Cerebellar cortex (tissue), 1 donor: ENCODE data around the gene SLX9.
A peak's percentile ranks its signal among the peaks of the same experiment; 100 is the strongest.

ENCODE experiments used
- DNase-seq: peaks from one replicate; pipeline ENCODE4 v3.0.0-alpha.2; 2015; ENCODE audit warnings: low spot score

SLX9 gene

DNA sequence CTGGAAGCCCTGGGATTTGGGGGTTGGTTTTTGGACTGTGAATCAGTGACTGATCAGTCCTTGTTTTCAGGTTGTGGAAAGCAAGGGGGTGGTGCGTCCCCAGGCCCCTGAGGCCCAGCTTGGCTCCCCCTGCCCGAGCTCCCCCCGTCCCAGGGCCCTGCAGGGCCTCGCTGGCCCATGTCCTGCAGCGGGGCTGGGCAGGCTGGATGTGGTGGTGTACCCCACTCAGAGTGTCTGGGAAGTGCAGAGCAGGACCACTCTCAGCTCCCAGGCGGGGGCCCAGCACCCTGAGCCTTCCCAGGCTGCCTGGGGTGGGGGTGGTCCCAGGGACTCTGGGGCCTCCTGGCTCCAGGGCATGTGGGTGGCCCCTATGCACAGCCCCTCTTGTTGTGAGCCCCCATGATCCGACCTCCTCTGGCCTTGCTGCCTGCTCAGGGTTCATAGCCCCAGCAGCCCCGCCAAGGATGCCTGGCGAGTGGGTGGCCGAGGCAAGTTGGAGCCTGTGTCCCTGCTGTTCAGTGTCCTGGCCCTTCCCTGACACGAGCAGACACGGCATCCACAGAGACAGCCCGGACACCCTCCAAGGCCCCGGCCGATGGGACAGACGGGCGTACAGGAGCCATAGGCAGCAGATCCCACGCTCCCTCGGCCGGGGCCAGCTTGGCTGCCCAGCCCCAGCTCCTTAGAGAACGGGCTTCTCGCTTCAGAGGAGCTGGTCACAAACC lies 37.9 kb downstream of the SLX9 start:
- no peak for DNase-seq

DNA sequence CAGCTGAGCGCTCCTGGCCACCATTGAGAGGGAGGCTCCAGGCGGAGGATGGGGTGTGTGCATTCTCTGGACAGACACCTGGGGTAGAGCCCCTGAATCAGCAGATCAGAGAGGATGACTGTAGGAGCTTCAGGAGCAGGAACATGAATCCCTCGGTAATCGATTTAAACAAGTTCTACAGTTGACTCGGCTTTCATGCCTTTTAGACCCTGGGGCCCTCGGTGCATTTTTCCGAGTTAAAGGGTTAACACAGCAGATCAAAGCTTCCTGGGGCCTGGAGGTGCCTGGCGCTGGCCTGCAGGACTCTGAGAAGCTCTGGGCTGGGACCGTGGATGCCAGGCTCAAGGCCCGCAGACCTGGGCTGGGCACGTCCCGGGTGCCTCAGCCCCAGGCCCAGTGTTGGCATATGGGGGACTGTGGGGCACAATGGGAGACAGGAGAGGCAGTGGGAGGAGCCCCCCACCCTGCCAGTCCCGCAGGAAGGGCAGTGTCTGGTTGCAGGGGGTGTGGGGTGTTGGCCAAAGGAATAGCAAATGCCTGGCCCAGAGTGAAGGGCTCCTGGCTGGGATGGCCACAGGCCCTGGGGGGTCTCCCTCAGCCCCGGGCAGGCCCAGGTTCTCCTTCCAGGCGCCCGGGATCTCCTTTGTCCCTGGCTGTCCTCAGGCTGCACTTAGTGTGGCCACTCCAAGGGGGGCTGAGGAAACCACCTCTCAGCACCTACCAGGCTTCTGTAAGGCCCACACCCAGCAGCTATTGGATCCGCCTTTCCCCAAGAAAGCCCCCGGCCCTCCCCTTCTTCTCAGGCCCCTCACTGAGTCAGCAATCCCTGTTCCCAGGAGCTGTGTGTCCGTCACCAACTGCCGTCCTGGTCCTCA lies 40.1 kb downstream of the SLX9 start:
- DNase-seq = no peak

DNA sequence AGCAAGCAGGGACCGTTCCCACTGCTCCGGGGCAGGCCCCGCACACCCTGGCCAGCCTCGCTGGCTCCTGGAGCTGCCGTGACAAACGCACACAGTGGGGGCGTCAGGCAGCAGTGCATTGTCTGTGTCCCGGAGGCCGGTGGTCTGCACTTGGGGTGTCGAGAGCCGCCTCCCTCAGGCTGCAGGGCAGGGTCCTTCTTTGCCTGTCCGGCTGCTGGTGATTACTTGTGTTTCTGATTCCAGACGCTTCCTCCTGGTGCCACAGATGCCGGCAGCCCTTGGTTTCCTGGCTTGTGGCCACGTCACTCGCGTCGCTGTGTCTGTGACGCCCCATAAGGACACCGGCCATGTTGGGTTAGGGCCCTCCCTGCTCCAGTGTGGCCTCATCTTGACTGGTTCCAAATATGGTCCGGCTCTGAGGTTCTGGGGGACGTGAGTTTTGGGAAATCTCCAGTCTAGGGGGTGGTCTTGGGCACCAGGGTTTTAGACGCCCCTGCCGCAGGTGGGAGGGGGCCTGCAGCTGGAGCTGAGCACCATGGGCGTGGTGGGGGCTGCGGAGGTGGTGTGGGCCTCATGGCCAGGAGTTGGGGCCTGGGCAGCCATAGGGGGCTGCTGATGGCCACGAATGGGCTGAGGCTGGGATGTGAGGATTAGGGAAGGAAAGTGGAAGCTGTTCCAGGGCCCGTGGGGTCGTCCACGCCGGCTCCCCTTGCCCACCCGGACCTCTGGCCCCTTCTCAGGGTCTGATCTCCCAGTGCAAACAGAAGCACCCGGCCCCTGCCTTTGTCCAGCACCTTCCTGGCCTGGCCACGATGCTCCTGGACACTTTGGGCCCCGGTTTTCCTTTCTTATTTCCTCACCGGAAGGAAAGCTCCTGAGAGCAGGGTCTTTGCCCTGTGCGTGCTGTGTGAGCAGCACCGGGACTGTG lies 41.0 kb downstream of the SLX9 start:
- DNase-seq = no peak

DNA sequence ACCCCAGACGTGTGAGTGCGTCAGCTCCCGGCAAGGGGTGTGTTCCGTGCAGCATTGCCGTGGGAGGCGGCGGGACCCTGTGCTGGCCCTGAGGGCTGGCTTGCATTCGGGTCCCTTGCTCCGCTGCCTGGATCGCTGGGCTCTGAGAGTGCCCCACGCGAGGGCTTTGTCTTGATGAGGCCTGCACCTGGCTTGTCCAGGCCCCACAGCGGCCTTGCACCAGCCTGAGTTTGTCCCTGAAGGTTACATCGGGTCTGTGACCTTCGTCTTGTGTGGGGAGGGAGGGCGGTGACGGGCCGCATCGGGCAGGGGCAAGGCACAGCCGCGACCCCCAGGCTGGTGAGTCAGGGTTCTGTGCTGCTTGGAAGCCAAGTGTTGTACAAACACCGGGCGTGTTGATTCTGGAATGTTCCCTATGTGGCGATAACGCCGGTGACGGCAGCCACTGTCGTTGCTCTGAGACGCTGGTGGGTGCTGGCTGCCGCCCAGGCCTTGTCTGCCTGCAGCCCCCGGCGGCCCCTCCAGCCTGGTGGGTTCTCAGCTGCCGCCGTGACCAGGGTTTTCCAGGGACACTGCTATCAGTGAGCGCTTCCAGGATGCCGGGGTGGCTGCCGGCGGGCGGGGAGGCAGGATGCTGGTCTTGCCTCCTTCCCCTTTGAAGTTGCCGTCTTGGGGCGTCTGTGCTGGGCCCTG lies 42.9 kb downstream of the SLX9 start:
- DNase-seq = no peak

DNA sequence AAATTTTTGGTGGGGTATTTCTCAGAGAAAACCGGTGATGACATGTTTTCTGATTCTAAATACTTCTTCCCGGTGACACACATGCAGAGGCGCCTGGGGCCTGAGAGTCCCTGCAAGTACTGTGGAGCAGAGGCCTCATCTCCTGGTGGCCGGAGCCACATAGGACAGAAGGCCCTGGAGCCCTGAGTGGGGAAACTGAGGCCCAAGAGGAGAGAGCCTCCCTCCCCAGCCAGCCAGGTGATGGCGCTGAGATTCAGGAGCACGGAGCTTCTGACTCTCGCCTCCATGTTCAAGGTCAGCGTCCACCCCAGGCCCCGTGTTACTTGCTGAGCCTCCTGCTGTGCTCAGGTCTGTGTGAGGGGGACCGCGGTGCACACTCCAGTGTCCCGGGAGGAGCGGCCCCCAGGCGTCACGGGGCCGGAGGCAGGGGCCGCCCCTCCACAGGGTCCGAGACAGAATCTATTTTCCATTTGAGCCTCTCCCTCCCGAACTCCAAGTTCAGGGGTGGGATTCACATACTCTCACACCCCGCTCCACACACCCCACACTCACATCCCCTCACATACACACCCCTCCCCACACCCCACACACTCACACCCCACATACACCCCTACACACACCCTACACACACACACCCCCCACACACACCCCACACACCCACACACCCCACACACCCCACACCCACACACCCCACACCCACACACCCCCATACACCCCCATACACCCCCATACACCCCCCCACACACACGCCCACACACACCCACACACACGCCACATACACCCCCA lies 43.8 kb downstream of the SLX9 start:
- DNase-seq = no peak

DNA sequence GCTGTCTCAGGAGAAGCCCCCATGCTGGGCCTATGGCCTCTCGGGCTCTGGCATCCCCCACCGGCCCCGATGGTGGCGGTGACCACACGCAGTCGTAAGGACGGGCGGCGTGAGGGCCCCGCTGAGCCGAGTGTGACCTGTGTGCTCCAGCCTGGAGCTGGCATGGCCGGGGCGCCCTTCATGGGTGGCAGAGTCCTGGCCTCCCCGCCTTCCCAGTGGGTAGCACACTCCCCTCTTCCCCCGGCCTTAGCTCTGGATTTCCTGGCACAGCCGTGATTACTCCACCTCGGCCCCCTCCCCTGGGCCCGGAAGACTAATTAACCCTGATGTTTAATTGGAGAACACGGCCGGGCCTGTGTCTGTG lies 44.6 kb downstream of the SLX9 start:
- DNase-seq = no peak

DNA sequence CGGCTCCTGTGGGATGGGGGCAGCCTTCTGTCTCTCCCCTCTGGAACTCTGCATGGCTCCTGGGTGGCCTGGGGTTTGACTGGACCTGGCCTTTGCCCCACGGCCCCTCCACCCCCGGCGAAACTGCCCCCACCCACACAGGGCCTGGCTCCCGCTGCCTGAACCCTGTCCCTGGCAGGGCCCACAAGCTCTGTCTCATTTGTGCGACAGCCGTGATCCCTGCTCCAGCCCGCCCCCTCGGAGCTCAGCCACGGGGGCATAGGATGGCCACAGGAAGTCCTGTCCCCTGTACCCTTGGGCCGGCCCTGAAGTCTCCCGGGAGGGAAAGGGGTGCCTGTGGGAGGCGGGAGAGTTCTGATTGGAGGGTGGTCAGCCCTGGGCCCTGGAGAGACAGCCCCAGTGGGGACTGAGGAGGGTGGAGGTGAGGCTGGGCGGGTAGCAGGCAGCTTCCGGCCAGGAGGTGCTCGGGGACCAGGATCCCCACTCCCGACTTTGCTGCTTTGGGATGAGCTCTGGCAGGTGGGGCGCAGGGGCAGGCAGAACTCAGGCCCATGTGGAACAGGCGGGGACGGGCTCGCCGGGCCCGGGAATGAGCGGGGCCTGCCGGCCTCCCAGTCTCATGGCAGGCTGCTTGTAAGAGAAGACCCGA lies 45.1 kb downstream of the SLX9 start:
- DNase-seq = peak; percentile 42

DNA sequence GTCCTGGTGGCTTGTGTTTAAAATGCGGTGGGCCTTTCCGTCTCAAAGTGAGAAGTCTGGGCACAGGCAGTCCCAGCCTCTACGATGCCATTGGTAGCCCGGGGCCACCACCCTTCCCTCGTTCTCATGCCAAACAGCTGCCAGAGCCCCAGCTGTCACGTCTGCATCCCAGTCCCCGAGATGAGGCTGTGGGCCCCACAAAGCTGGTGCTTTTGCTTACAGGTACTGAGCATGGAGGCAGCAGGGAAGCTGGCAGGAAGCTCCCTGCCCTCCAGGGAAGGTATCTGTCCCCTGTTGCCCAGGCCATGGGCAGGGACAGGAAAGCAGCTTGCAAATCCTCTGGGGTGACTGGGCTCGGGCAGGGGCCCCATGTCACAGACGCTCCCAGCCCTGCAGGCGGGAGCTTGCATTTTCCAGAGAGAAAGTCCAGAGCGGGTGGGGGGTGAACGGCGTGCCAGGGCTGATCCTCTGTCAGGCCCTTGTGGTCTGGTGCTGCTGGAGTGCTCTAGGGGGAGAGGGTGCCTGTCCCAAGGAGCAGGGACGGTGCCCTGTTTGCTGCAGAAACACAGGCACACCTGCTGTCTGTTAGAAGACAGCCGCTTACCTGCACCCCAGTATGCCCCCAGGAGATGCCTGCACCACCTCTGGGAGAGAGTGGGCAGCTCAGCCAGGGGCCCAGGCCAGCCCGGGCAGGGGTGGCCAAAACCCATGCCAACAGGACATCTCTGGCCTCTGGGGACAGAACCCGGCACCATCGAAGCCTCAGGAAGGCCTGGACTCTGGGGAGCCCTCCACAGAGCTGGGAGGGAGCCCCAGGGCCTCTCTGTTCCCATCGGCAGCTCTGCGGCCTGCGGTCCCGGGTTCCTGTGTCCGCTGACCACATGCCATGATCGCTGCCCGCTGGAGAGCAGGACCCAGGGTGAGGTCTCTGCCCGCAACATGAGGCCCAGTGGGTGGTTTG lies 45.9 kb downstream of the SLX9 start:
- no peak for DNase-seq

DNA sequence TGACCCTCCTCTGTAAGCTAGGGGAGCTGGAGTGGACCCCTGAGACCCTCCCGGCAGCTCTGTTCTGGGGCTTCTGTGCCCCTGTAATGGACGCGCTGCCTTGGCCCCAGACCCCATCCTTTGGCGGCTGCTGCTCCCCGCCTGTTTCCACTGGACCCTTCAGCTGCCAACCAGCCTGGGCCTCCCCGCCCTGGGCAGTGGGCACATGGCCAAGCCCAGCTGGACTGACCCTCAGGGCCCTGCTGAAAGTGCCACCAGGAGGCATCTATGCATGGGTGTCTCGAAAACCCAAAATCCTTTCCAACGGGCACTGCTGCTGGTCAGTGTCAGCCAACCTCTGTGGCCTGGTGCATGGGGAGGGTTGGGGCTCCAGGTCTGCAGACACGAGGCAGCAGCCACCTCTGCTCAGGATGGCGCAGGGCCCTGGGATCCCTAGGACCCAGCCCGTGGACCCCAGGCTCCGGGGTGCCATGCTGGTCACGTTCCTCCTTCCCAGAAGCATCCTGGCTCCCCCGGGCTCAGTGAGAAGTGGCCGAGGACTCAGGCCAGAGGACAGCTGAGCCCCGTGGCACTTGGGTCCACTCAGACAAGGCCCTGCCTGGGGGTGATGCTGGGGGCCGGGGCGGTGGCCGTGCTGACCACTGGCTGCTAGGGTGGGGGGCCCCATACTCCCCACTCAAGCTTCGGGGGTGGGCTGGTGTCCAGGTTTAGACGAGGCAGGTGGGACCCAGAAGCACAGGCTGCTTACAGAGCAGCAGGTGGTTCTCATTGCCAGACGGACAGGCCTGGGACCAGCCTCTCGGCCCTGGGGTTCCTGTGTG lies 46.9 kb downstream of the SLX9 start:
- peak; percentile 42 for DNase-seq

DNA sequence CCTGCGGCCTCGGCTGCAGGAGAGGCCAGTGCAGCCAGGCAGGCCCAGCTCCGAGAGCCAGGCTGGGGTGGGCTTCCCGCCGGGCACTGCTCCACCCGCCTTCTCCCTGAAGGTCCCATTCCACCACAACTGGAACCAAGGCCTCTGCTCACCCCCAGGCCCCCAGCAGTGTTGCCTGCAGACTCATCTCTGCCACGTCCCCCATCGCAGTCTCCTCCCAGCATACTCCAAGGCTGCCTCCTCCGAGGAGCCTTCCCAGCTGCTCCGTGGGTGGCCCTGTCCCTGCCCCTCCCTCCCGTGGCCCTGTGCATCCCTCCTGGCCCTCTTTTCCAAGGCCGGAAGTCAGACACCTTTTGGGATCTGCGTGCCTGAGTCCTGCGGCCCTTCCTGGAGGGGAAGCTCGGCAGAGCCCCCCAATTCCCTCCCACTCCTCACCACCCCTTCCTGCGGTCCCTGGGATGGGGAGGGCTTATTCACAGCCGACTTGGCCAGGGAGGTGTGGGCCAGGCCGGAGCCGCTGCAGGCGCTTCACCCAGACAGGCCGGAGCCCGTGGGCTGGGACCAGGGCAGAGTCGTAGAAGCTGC lies 47.6 kb downstream of the SLX9 start:
- DNase-seq = no peak

DNA sequence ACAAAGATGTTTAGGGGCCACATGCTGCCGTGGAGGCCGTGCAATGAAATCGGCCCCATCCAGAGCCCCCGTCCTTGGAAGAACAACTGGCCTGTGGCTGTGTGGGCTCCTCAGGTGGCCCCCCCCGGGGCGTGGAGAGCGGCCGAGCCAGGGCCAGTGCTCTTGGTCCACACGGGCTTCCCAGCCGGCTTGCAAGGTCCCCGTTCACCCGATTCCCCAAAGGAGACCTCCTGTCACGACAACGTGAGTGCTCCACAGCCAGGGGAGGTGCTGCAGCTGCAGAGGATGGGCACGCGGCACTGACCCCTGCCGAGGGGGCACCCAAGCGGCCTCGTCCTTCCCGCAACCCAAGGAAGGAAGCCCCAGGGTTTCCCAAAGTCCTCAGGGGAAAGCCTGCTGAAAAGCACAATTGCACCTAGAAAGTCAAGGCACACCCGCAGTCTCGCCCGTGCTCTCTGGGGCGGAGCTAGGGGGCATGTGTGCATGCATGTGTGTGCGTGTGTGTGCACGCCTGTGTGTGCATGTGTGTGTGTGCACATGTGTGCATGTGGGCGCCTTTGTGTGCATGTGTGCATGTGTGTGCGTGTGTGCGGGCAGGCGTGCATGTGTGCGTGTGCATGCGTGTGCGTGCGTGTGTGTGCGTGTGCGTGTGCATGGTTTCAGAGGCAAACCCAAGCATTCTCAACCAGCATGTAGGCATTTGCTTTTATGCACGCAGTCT lies 48.2 kb downstream of the SLX9 start:
- no peak for DNase-seq

DNA sequence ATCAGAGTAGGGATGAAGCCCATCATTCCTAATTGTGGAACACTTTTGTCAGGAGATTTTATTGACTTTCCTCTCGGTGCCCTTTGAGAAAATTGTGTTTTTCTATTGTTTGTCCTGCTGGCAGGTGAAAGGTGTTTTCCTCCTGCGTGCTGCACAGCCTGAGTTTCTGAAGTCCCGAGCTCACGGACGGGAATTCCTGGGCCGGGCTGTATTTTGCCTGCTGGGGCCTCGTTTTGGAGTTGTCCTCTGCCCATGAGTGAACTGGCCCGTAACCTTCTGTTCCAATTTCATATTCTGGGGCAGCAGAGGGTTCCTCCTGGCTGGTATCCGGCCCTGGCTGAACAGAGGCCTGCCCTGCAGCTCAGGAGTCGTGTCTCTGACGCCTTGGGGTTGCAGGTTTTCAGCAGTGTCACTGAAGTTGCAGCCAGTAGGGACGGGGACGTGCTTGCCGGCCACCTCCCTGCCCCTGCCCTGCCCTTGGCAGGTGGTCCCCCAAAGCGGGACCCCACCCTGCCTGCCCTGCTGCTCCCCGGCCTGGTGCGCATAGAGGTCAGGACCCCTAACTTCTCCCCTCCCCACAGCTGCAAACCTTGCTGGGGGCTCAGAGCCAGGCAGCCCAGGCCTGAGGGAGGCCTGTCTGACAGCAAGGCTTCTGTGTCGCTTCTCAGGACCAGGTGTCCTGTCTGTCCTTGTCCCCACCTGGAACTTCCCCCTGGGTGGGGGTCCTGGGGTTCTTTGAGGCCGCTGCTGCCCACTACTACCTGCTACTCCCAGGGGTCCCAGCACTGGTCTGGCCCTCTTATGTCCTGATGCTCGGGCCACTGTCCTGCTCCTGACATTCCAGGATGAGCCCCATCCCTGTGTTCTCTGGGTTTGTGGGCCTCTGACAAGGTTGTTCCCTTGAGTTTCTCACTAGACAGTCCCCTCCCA lies 49.0 kb downstream of the SLX9 start:
- DNase-seq = no peak

DNA sequence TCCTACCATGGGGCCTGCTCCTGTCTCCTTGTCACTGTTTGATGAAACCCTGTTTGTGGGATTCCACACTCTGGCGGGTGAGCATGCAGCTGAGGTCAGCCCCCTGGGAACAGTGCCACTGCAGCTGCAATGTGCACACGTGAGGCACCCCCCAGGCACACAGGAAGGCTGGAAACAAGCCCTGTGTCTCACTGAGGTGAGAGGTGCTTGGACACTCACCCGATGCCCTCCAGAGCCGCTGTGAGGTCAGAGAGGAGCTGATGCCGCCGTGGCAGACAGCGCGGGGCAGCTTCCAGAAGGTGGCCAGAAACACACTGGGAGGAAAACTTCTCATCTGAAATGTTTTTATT lies 49.7 kb downstream of the SLX9 start:
- no peak for DNase-seq

DNA sequence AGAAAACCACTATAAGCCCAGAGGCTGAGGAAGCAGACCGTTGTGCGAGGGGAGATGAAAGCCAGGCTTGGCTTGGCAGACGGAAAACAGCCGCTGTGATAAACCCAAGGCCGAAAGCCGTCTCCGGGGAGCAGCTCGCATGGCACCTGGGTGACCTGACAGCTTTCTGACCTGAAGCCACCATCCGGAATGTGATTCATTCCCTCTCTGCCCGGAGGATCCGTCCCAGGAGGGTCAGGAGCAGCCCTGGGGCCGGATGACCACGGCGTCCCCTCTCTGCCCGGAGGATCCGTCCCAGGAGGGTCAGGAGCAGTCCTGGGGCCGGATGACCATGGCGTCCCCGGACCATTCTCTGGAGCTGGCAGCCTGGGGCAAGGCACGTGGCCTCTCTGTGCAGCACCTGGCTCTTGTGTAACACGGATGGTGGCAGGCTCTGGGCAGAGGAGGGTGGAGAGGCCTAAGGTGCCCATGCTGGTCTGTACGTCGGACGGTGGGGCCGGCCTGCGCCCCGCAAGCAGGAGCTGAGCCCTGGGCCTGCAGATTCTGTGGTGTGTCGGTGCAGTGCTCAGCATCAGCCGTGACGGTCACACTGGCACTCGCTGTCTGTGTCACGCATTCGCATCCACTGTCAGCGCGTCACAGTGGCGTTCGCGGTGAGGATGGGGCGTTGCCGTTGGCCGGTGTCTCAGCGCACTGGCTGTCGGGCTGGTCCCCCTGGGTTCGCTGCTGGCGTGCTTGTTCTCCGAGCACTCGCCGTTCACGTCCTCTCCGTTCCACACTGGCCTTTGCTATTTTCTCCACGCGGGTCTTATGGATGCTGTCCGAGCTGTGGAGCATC lies 50.3 kb downstream of the SLX9 start:
- no peak for DNase-seq

DNA sequence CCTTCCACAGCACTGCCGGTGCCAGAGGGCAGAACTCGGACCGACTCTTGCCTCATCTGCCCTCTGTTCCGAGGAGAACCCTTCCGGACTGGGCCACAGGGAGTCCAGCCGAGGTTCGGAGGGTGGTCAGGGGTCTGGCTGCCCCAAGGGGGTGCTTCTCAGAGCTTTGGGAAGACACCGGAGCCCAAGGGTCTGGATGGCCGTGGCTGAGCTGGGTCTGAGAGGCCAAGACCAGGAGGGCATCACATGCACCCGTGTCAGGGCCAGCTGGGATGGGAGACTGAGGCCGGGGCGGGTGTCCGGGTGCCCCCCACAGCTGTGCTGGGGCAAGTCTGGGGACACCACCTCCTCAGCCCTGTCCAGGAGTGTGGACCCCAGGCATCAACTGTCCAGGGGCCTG lies 51.1 kb downstream of the SLX9 start:
- DNase-seq = no peak
